HG03432 (cell line): Measurements from ENCODE around the gene DYSF.
"Not testable (repeated sequence)": the region's sequence is repeated elsewhere in the genome, so short reads cannot be mapped to it uniquely, and the experiment has no call there.

Experiments used
- ATAC-seq: cut with Tn5 transposase; IDR thresholded peaks from one replicate; pipeline ENCODE4 v1.9.1; 2021; ENCODE audit warnings: mild to moderate bottlenecking, moderate library complexity; ENCODE audit not compliant: unreplicated experiment

Gene DYSF

GRCh38 chr2:71469403-71470398 is 16.3 kb downstream of the DYSF start:
- ATAC-seq: no peak

GRCh38 chr2:71471276-71471675 is 17.9 kb downstream of the DYSF start:
- no peak for ATAC-seq

- no peak for ATAC-seq
These were observed 18.7 kb downstream of the DYSF start for GRCh38 chr2:71472019-71472418.

- no peak for ATAC-seq
These were observed 20.1 kb downstream of the DYSF start for GRCh38 chr2:71473346-71474031.

- ATAC-seq: no peak
These were observed 20.9 kb downstream of the DYSF start for GRCh38 chr2:71474116-71474743.

GRCh38 chr2:71474744-71475397 is 21.5 kb downstream of the DYSF start:
- no peak for ATAC-seq

GRCh38 chr2:71476495-71476894 is 23.1 kb downstream of the DYSF start:
- ATAC-seq: no peak

- ATAC-seq: no peak
These were observed 23.9 kb downstream of the DYSF start for GRCh38 chr2:71477231-71477691.

- ATAC-seq: no peak
These were observed 25.4 kb downstream of the DYSF start for GRCh38 chr2:71478806-71479205.

- no peak for ATAC-seq
These were observed 25.9 kb downstream of the DYSF start for GRCh38 chr2:71479261-71479660.

GRCh38 chr2:71481111-71481510 is 27.8 kb downstream of the DYSF start:
- ATAC-seq: no peak

- no peak for ATAC-seq
These were observed 28.7 kb downstream of the DYSF start for GRCh38 chr2:71482055-71482454.

- ATAC-seq: no peak
These were observed 29.9 kb downstream of the DYSF start for GRCh38 chr2:71483246-71483645.

- no peak for ATAC-seq
These were observed 31.0 kb downstream of the DYSF start for GRCh38 chr2:71484354-71484753.

- ATAC-seq: no peak
These were observed 33.7 kb downstream of the DYSF start for GRCh38 chr2:71486881-71487640.

GRCh38 chr2:71491551-71491950 is 38.2 kb downstream of the DYSF start:
- not testable (repeated sequence) for ATAC-seq

- no peak for ATAC-seq
These were observed 38.8 kb downstream of the DYSF start for GRCh38 chr2:71492112-71492511.

- ATAC-seq: no peak
These were observed 40.7 kb downstream of the DYSF start for GRCh38 chr2:71494091-71494490.

- ATAC-seq: no peak
These were observed 41.3 kb downstream of the DYSF start for GRCh38 chr2:71494523-71495155.
